ENCODE measurements around the gene NR0B2. TPM values are rescaled to one million over a fixed set of nuclear protein-coding genes. Genes with fewer than 3 reads are reported as not detected.
"Not testable (repeated sequence)": the region's sequence is repeated elsewhere in the genome, so short reads cannot be mapped to it uniquely, and the experiment has no call there.

Gene NR0B2
- total RNA-seq, 1 experiment from 2014 or later = not detected

GRCh38 chr1:26888231-26888630 lies 25.5 kb downstream of the NR0B2 start:
- no peak for DNase-seq
- Histone ChIP-seq H2AFZ (ENCODE audit: low read length) (no peak overlapping the region), H3K9me2 (replicated peaks; ENCODE audit: low read length) (no peaks in the 10 kb centered on the region), H3K27me3 (ENCODE audit: low read length) (no peaks in the 10 kb centered on the region), H3K79me2 (ENCODE audit: low read length) (peaks cover 38% of the 10 kb centered on the region), H3F3A (ENCODE audit: low read length, unreplicated experiment) (no peaks in the 10 kb centered on the region), H3K36me3 (ENCODE audit: low read depth, low read length) (peaks cover 40% of the 10 kb centered on the region), H3K9me3 (ENCODE audit: low read length) (no peaks in the 10 kb centered on the region), H3K27ac (ENCODE audit: low read length) (no peak overlapping the region), H3K9ac (ENCODE audit: low read length) (no peak overlapping the region), H4K20me1 (ENCODE audit: low read length) (no peaks in the 10 kb centered on the region), H3K4me3 (ENCODE audit: low read length) (no peak overlapping the region), H3K4me1 (ENCODE audit: insufficient read depth, low read length) (peaks cover 16% of the 10 kb centered on the region), H3K4me2 (ENCODE audit: low read length) (peak overlapping the region; percentile 93; the same call in 1 of the 2 replicates)
- BruUV-seq (replicated peaks) = no TSS peak
- TF ChIP-seq CTCF (conservative IDR thresholded peaks at IDR 0.05; ENCODE audit: low read depth, low read length) = no peak
- TF ChIP-seq EZH2 (IDR thresholded peaks at IDR 0.05; ENCODE audit: low read length, unreplicated experiment) = no peak
- TF ChIP-seq EZH2phosphoT487 (IDR thresholded peaks at IDR 0.05; ENCODE audit: borderline replicate concordance, low read length) = no peak
- ATAC-seq = no peak
- intact Hi-C loops (cut with micrococcal nuclease) = no loop called here
- POLR2A ChIA-PET (ENCODE audit: unreplicated experiment) = no interaction called here
- CTCF ChIA-PET = no interaction called here

- no peak overlapping the region for H2AFZ ChIP-seq (ENCODE audit: low read length)
- H3K79me2 ChIP-seq (ENCODE audit: low read length) = peaks cover 42% of the 10 kb centered on the region
- no peaks in the 10 kb centered on the region for H3K9me2 ChIP-seq (replicated peaks; ENCODE audit: low read length)
- no peaks in the 10 kb centered on the region for H3K27me3 ChIP-seq (ENCODE audit: low read length)
- no peak overlapping the region for H3K9ac ChIP-seq (ENCODE audit: low read length)
- CTCF ChIA-PET = interaction anchor here (0.7 to 1.0 kb wide), 2 partner anchors 22 to 115 kb away, joined by 4 to 5 read pairs; no protein-coding TSS in a partner anchor
- peaks cover 16% of the 10 kb centered on the region for H3K4me1 ChIP-seq (ENCODE audit: insufficient read depth, low read length)
- peak; percentile 37 for ATAC-seq
- intact Hi-C loops (cut with micrococcal nuclease) = no loop called here
- H3K36me3 ChIP-seq (ENCODE audit: low read depth, low read length) = peaks cover 42% of the 10 kb centered on the region
- H3K4me3 ChIP-seq (ENCODE audit: low read length) = no peak overlapping the region
- no peaks in the 10 kb centered on the region for H4K20me1 ChIP-seq (ENCODE audit: low read length)
- no peaks in the 10 kb centered on the region for H3K9me3 ChIP-seq (ENCODE audit: low read length)
- peak; percentile 68 for TF ChIP-seq CTCF (conservative IDR thresholded peaks at IDR 0.05; ENCODE audit: low read depth, low read length)
- no peak for TF ChIP-seq EZH2phosphoT487 (IDR thresholded peaks at IDR 0.05; ENCODE audit: borderline replicate concordance, low read length)
- H3F3A ChIP-seq (ENCODE audit: low read length, unreplicated experiment) = no peaks in the 10 kb centered on the region
- no peak overlapping the region for H3K27ac ChIP-seq (ENCODE audit: low read length)
- BruUV-seq (replicated peaks) = no TSS peak
- no peak overlapping the region for H3K4me2 ChIP-seq (ENCODE audit: low read length)
- POLR2A ChIA-PET (ENCODE audit: unreplicated experiment) = interaction anchor here (1.3 kb wide), 1 partner anchor 22 kb away, joined by 5 read pairs; no protein-coding TSS in a partner anchor
- DNase-seq = peak; percentile 66
Measured at GRCh38 chr1:26887125-26887524, 26.6 kb downstream of the NR0B2 start.

GRCh38 chr1:26882696-26883463 lies 30.9 kb downstream of the NR0B2 start:
- Histone ChIP-seq H3K27ac (ENCODE audit: low read length) (no peak overlapping the region), H3K36me3 (ENCODE audit: low read depth, low read length) (peaks cover 45% of the 10 kb centered on the region), H3K4me1 (ENCODE audit: insufficient read depth, low read length) (peaks cover under 1% of the 10 kb centered on the region), H3K9me2 (replicated peaks; ENCODE audit: low read length) (no peaks in the 10 kb centered on the region), H3F3A (ENCODE audit: low read length, unreplicated experiment) (peaks cover 5% of the 10 kb centered on the region), H3K9me3 (ENCODE audit: low read length) (no peaks in the 10 kb centered on the region), H4K20me1 (ENCODE audit: low read length) (no peaks in the 10 kb centered on the region), H3K9ac (ENCODE audit: low read length) (no peak overlapping the region), H3K4me3 (ENCODE audit: low read length) (no peak overlapping the region), H3K79me2 (ENCODE audit: low read length) (peaks cover 20% of the 10 kb centered on the region), H3K4me2 (ENCODE audit: low read length) (no peak overlapping the region), H3K27me3 (ENCODE audit: low read length) (no peaks in the 10 kb centered on the region), H2AFZ (ENCODE audit: low read length) (no peak overlapping the region)
- ATAC-seq (no peak), DNase-seq (no peak)
- ChIA-PET CTCF (no interaction called here), POLR2A (ENCODE audit: unreplicated experiment) (no interaction called here)
- no TSS peak for BruUV-seq (replicated peaks)
- intact Hi-C loops (cut with micrococcal nuclease) = no loop called here
- TF ChIP-seq CTCF (conservative IDR thresholded peaks at IDR 0.05; ENCODE audit: low read depth, low read length) (no peak), EZH2phosphoT487 (IDR thresholded peaks at IDR 0.05; ENCODE audit: borderline replicate concordance, low read length) (no peak), EZH2 (IDR thresholded peaks at IDR 0.05; ENCODE audit: low read length, unreplicated experiment) (no peak)

- CTCF ChIA-PET = interaction anchor here (1.2 kb wide), 1 partner anchor 72 kb away, joined by 3 read pairs; no protein-coding TSS in a partner anchor
- H2AFZ ChIP-seq (ENCODE audit: low read length) = not testable (repeated sequence)
Measured at GRCh38 chr1:26881611-26882010, 32.2 kb downstream of the NR0B2 start.

More at GRCh38 chr1:26881611-26882010, 32.2 kb downstream of the NR0B2 start:
- H3K4me3 ChIP-seq (ENCODE audit: low read length); H4K20me1 ChIP-seq (ENCODE audit: low read length); H3K9me2 ChIP-seq (replicated peaks; ENCODE audit: low read length); H3K9me3 ChIP-seq (ENCODE audit: low read length); H3K27ac ChIP-seq (ENCODE audit: low read length); H3F3A ChIP-seq (ENCODE audit: low read length, unreplicated experiment); H3K9ac ChIP-seq (ENCODE audit: low read length); H3K27me3 ChIP-seq (ENCODE audit: low read length); POLR2A ChIA-PET (ENCODE audit: unreplicated experiment); H3K4me2 ChIP-seq (ENCODE audit: low read length); DNase-seq; BruUV-seq (replicated peaks); ATAC-seq; intact Hi-C loops (cut with micrococcal nuclease): not testable (repeated sequence)
- Histone ChIP-seq H3K4me1 (ENCODE audit: insufficient read depth, low read length) (peaks cover 13% of the 10 kb centered on the region), H3K79me2 (ENCODE audit: low read length) (peaks cover 17% of the 10 kb centered on the region), H3K36me3 (ENCODE audit: low read depth, low read length) (peaks cover 45% of the 10 kb centered on the region)
